Measurements from ENCODE around the gene EEPD1.

EEPD1 gene

DNA sequence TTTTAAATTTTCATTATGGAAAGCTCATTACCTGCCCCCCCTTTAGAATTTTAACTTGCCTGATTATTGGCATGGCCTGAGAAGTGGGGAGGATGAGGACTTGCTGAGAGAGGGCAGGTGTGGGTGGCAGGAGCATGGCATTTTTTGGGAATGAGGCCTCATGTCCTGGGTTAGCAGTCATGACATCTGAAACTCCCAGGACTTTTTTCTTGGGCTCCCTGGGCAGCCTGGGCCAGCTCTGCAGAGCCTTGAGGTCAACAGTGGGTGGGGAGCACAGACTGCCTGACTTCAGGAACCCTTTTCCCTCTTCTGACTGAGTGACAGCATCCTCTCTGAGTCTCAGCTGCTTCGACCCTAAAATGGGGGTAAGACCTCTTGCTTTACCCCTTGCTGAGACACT lies 46.3 kb downstream of the EEPD1 start (continued):
- TF ChIP-seq, protein P1, sequence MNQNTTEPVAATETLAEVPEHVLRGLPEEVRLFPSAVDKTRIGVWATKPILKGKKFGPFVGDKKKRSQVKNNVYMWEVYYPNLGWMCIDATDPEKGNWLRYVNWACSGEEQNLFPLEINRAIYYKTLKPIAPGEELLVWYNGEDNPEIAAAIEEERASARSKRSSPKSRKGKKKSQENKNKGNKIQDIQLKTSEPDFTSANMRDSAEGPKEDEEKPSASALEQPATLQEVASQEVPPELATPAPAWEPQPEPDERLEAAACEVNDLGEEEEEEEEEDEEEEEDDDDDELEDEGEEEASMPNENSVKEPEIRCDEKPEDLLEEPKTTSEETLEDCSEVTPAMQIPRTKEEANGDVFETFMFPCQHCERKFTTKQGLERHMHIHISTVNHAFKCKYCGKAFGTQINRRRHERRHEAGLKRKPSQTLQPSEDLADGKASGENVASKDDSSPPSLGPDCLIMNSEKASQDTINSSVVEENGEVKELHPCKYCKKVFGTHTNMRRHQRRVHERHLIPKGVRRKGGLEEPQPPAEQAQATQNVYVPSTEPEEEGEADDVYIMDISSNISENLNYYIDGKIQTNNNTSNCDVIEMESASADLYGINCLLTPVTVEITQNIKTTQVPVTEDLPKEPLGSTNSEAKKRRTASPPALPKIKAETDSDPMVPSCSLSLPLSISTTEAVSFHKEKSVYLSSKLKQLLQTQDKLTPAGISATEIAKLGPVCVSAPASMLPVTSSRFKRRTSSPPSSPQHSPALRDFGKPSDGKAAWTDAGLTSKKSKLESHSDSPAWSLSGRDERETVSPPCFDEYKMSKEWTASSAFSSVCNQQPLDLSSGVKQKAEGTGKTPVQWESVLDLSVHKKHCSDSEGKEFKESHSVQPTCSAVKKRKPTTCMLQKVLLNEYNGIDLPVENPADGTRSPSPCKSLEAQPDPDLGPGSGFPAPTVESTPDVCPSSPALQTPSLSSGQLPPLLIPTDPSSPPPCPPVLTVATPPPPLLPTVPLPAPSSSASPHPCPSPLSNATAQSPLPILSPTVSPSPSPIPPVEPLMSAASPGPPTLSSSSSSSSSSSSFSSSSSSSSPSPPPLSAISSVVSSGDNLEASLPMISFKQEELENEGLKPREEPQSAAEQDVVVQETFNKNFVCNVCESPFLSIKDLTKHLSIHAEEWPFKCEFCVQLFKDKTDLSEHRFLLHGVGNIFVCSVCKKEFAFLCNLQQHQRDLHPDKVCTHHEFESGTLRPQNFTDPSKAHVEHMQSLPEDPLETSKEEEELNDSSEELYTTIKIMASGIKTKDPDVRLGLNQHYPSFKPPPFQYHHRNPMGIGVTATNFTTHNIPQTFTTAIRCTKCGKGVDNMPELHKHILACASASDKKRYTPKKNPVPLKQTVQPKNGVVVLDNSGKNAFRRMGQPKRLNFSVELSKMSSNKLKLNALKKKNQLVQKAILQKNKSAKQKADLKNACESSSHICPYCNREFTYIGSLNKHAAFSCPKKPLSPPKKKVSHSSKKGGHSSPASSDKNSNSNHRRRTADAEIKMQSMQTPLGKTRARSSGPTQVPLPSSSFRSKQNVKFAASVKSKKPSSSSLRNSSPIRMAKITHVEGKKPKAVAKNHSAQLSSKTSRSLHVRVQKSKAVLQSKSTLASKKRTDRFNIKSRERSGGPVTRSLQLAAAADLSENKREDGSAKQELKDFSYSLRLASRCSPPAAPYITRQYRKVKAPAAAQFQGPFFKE (tag by site-specific recombination; IDR thresholded peaks at IDR 0.05; ENCODE audit: borderline replicate concordance) = no peak

DNA sequence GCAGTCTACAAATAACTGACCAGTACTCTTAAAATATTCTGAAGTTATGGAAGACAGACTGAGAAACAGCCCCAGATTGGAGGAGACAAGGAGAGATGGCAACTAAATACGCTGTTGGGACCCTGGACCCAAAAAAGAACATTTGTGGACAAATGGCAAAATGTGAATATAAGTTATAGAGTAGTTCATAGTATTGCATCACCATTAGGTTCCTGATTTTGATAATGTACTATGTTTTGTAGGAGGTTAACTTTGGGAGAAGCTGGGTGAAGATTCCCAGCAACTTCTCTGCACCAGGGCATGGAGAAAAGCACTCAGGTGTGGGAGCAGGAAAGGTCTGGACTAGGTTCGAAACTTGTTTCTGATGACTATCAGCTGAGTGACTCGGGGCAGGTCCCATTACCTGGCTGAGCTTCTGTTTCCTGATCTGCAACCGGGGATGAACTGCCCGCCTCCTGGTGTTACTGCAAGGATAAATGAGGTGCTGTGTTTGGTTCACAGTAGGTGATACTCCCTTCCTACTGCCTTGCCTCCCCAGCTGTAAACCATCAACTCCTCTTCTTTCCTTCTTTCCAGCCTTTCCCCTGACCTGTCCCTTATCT lies 48.2 kb downstream of the EEPD1 start:
- CTCF ChIA-PET = no interaction called here
- Histone ChIP-seq H3K4me1 (ENCODE audit: control insufficient read depth, insufficient read depth, low read length) (peaks cover 8% of the 10 kb centered on the region), H3K36me3 (ENCODE audit: control insufficient read depth in 2 of 2, insufficient read depth in 1 of 2, low read length in 2 of 2) (no peaks in the 10 kb centered on the region), H3K27ac (ENCODE audit: extremely low read depth, low read depth, low read length) (no peak overlapping the region), H3K9me3 (ENCODE audit: control insufficient read depth, insufficient read depth, low read depth, low read length) (no peaks in the 10 kb centered on the region), H3K4me3 (ENCODE audit: low read depth, low read length) (no peak overlapping the region)
- POLR2A ChIA-PET = no interaction called here
- TF ChIP-seq, protein P2, sequence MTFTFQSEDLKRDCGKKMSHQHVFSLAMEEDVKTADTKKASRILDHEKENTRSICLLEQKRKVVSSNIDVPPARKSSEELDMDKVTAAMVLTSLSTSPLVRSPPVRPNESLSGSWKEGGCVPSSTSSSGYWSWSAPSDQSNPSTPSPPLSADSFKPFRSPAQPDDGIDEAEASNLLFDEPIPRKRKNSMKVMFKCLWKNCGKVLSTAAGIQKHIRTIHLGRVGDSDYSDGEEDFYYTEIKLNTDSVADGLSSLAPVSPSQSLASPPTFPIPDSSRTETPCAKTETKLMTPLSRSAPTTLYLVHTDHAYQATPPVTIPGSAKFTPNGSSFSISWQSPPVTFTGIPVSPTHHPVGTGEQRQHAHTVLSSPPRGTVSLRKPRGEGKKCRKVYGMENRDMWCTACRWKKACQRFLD (tag by site-specific recombination; IDR thresholded peaks at IDR 0.05) = no peak
- TF ChIP-seq ZNF174 (tag by site-specific recombination; IDR thresholded peaks at IDR 0.05) (no peak), BCL11A (tag by site-specific recombination; IDR thresholded peaks at IDR 0.05; ENCODE audit: low read depth) (no peak), ZNF169 (tag by site-specific recombination; IDR thresholded peaks at IDR 0.05) (no peak), ZNF791 (tag by site-specific recombination; IDR thresholded peaks at IDR 0.05) (no peak), TCF7L2 (IDR thresholded peaks at IDR 0.05; ENCODE audit: borderline replicate concordance, low read depth, low read length) (no peak), ZNF19 (tag by site-specific recombination; IDR thresholded peaks at IDR 0.05; ENCODE audit: low read depth) (no peak), GFI1B (tag by site-specific recombination; IDR thresholded peaks at IDR 0.05) (no peak), ZNF529 (tag by site-specific recombination; IDR thresholded peaks at IDR 0.05; ENCODE audit: insufficient replicate concordance) (no peak), ZSCAN30 (tag by site-specific recombination; IDR thresholded peaks at IDR 0.05) (no peak), ZNF23 (tag by site-specific recombination; IDR thresholded peaks at IDR 0.05; ENCODE audit: borderline replicate concordance) (no peak), ZNF629 (tag by site-specific recombination; IDR thresholded peaks at IDR 0.05) (no peak)
- TF ChIP-seq, protein P3, sequence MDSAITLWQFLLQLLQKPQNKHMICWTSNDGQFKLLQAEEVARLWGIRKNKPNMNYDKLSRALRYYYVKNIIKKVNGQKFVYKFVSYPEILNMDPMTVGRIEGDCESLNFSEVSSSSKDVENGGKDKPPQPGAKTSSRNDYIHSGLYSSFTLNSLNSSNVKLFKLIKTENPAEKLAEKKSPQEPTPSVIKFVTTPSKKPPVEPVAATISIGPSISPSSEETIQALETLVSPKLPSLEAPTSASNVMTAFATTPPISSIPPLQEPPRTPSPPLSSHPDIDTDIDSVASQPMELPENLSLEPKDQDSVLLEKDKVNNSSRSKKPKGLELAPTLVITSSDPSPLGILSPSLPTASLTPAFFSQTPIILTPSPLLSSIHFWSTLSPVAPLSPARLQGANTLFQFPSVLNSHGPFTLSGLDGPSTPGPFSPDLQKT (IDR thresholded peaks at IDR 0.05; ENCODE audit: borderline replicate concordance, low read depth, low read length) = no peak
- TF ChIP-seq, protein P4, sequence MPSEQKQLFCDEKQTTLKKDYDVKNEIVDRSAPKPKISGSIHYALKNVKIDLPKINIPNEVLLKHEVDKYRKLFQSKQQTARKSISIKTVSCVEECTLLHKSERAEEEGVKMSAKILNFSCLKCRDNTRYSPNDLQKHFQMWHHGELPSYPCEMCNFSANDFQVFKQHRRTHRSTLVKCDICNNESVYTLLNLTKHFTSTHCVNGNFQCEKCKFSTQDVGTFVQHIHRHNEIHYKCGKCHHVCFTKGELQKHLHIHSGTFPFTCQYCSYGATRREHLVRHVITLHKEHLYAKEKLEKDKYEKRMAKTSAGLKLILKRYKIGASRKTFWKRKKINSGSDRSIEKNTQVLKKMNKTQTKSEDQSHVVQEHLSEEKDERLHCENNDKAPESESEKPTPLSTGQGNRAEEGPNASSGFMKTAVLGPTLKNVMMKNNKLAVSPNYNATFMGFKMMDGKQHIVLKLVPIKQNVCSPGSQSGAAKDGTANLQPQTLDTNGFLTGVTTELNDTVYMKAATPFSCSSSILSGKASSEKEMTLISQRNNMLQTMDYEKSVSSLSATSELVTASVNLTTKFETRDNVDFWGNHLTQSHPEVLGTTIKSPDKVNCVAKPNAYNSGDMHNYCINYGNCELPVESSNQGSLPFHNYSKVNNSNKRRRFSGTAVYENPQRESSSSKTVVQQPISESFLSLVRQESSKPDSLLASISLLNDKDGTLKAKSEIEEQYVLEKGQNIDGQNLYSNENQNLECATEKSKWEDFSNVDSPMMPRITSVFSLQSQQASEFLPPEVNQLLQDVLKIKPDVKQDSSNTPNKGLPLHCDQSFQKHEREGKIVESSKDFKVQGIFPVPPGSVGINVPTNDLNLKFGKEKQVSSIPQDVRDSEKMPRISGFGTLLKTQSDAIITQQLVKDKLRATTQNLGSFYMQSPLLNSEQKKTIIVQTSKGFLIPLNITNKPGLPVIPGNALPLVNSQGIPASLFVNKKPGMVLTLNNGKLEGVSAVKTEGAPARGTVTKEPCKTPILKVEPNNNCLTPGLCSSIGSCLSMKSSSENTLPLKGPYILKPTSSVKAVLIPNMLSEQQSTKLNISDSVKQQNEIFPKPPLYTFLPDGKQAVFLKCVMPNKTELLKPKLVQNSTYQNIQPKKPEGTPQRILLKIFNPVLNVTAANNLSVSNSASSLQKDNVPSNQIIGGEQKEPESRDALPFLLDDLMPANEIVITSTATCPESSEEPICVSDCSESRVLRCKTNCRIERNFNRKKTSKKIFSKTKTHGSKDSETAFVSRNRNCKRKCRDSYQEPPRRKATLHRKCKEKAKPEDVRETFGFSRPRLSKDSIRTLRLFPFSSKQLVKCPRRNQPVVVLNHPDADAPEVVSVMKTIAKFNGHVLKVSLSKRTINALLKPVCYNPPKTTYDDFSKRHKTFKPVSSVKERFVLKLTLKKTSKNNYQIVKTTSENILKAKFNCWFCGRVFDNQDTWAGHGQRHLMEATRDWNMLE (tag by site-specific recombination; conservative IDR thresholded peaks at IDR 0.05; ENCODE audit: low read depth) = no peak
- TF ChIP-seq, protein P5, sequence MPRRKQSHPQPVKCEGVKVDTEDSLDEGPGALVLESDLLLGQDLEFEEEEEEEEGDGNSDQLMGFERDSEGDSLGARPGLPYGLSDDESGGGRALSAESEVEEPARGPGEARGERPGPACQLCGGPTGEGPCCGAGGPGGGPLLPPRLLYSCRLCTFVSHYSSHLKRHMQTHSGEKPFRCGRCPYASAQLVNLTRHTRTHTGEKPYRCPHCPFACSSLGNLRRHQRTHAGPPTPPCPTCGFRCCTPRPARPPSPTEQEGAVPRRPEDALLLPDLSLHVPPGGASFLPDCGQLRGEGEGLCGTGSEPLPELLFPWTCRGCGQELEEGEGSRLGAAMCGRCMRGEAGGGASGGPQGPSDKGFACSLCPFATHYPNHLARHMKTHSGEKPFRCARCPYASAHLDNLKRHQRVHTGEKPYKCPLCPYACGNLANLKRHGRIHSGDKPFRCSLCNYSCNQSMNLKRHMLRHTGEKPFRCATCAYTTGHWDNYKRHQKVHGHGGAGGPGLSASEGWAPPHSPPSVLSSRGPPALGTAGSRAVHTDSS (tag by site-specific recombination; IDR thresholded peaks at IDR 0.05) = no peak
